MCF 10A (cell line): ENCODE data around the gene EIF2S2. TPM values are rescaled to one million over a fixed set of nuclear protein-coding genes. Genes with fewer than 3 reads are reported as not detected.

Source experiments
- BruUV-seq: library from RNA; stranded (reverse); fragments of 400-500 nt; replicated peaks from 2 replicates; lab custom pipeline; 2021; lab: Mats Ljungman, UMichigan
- CTCF ChIA-PET: fragments of 300-600 bp; sonication (Branson Sonifier 250); formaldehyde crosslinking; extraction: SDS; loops from one replicate; lab custom pipeline; 2021; ENCODE audit warnings: antibody characterized with exemption, inconsistent platforms; lab: Yijun Ruan, JAX
- POLR2A ChIA-PET: fragments of 300-600, 350-650 bp; sonication (Branson Sonifier 250); formaldehyde crosslinking; extraction: SDS; loops from one replicate; lab custom pipeline; 2020; ENCODE audit warnings: antibody characterized with exemption, inconsistent platforms; lab: Yijun Ruan, JAX
- DNase-seq: peaks from one replicate; pipeline ENCODE4 v3.0.0-alpha.2; 2018; ENCODE audit not compliant: unreplicated experiment
- H3K27ac Mint-ChIP-seq: one replicate; pipeline ENCODE4 v1.8.0; 2022; ENCODE audit warnings: mild to moderate bottlenecking, low read depth, mixed read lengths; ENCODE audit not compliant: unreplicated experiment
- H3K27me3 Mint-ChIP-seq: one replicate; pipeline ENCODE4 v1.8.0; 2022; ENCODE audit warnings: mixed read lengths; ENCODE audit not compliant: insufficient read depth, unreplicated experiment
- H3K36me3 Mint-ChIP-seq: one replicate; pipeline ENCODE4 v1.8.0; 2022; ENCODE audit warnings: mild to moderate bottlenecking, moderate library complexity, mixed read lengths; ENCODE audit not compliant: insufficient read depth, unreplicated experiment
- H3K4me1 Mint-ChIP-seq: one replicate; pipeline ENCODE4 v1.8.0; 2022; ENCODE audit warnings: mixed read lengths; ENCODE audit not compliant: insufficient read depth, unreplicated experiment
- H3K4me3 Mint-ChIP-seq: one replicate; pipeline ENCODE4 v1.8.0; 2022; ENCODE audit warnings: mild to moderate bottlenecking, moderate library complexity, mixed read lengths; ENCODE audit not compliant: unreplicated experiment
- H3K9me3 Mint-ChIP-seq: one replicate; pipeline ENCODE4 v1.8.0; 2022; ENCODE audit warnings: mixed read lengths; ENCODE audit not compliant: unreplicated experiment
- CTCF ChIP-seq: fragments of 200-600 bp; IDR thresholded peaks from one replicate; pipeline ENCODE4 v1.8.0; 2022; ENCODE audit warnings: antibody characterized with exemption, mild to moderate bottlenecking; ENCODE audit not compliant: unreplicated experiment
- intact Hi-C: fragments of 100-400 bp; cut with micrococcal nuclease; formaldehyde crosslinking; loops from 2 replicates; pipeline ENCODE4 v1.14.1; 2022
- total RNA-seq: library from RNA; stranded (reverse); gene quantifications from 2 replicates; pipeline ENCODE4 v1.2.3, GENCODE V29; 2022

Gene EIF2S2
- total RNA-seq, 1 experiment from 2014 or later, result 191 TPM

GRCh38 chr20:34043025-34043424 lies 69.0 kb downstream of the EIF2S2 start:
- peaks cover 6% of the 10 kb centered on the region for H3K4me1 Mint-ChIP-seq
- ChIA-PET POLR2A (interaction anchor here (1.1 to 1.5 kb wide), 2 partner anchors 20 to 40 kb away, joined by 3 to 4 read pairs; no protein-coding TSS in a partner anchor), CTCF (interaction anchor here (0.6 to 1.1 kb wide), 2 partner anchors 21 to 70 kb away, joined by 3 read pairs; no protein-coding TSS in a partner anchor)
- H3K27me3 Mint-ChIP-seq, result no peaks in the 10 kb centered on the region
- H3K36me3 Mint-ChIP-seq, result peaks cover 4% of the 10 kb centered on the region
- no peak overlapping the region for H3K4me3 Mint-ChIP-seq
- BruUV-seq, result no TSS peak
- no peak overlapping the region for H3K27ac Mint-ChIP-seq
- DNase-seq, result no peak
- intact Hi-C loops, result no loop called here
- TF ChIP-seq CTCF, result no peak
- no peaks in the 10 kb centered on the region for H3K9me3 Mint-ChIP-seq

- ChIA-PET CTCF (interaction anchor here (0.6 to 1.1 kb wide), 3 partner anchors 14 to 70 kb away, joined by 3 read pairs; no protein-coding TSS in a partner anchor), POLR2A (interaction anchor here (1.1 to 1.5 kb wide), 2 partner anchors 20 to 41 kb away, joined by 3 to 4 read pairs; no protein-coding TSS in a partner anchor)
- peaks cover 7% of the 10 kb centered on the region for H3K4me1 Mint-ChIP-seq
- peaks cover 4% of the 10 kb centered on the region for H3K36me3 Mint-ChIP-seq
- H3K27me3 Mint-ChIP-seq, result no peaks in the 10 kb centered on the region
- no peak for TF ChIP-seq CTCF
- H3K9me3 Mint-ChIP-seq, result no peaks in the 10 kb centered on the region
- H3K27ac Mint-ChIP-seq, result no peak overlapping the region
- no peak for DNase-seq
- BruUV-seq, result no TSS peak
- H3K4me3 Mint-ChIP-seq, result no peak overlapping the region
- intact Hi-C loops, result no loop called here
Measured at GRCh38 chr20:34042262-34042661, 69.8 kb downstream of the EIF2S2 start.

- intact Hi-C loops, result no loop called here
- POLR2A ChIA-PET, result interaction anchor here (0.7 to 0.9 kb wide), 2 partner anchors 15 to 71 kb away, joined by 3 to 4 read pairs; partner anchors contain the start of gene EIF2S2
- DNase-seq, result no peak
- no peak overlapping the region for H3K4me3 Mint-ChIP-seq
- H3K4me1 Mint-ChIP-seq, result peaks cover 15% of the 10 kb centered on the region
- CTCF ChIA-PET, result no interaction called here
- H3K27ac Mint-ChIP-seq, result peak overlapping the region; percentile 5
- no peak for TF ChIP-seq CTCF
- BruUV-seq, result no TSS peak
- H3K9me3 Mint-ChIP-seq, result no peaks in the 10 kb centered on the region
- H3K36me3 Mint-ChIP-seq, result no peaks in the 10 kb centered on the region
- H3K27me3 Mint-ChIP-seq, result no peaks in the 10 kb centered on the region
Measured at GRCh38 chr20:34041226-34041625, 70.8 kb downstream of the EIF2S2 start.

GRCh38 chr20:34040300-34040995 lies 71.6 kb downstream of the EIF2S2 start:
- BruUV-seq, result no TSS peak
- no peak for DNase-seq
- Mint-ChIP-seq H3K27me3 (no peaks in the 10 kb centered on the region), H3K27ac (no peak overlapping the region), H3K4me1 (peaks cover 20% of the 10 kb centered on the region), H3K9me3 (no peaks in the 10 kb centered on the region), H3K4me3 (no peak overlapping the region), H3K36me3 (no peaks in the 10 kb centered on the region)
- intact Hi-C loops, result no loop called here
- no peak for TF ChIP-seq CTCF
- POLR2A ChIA-PET, result interaction anchor here (0.7 to 1.2 kb wide), 4 partner anchors 10 to 72 kb away, joined by 3 to 4 read pairs (median 3); partner anchors contain the start of gene EIF2S2
- CTCF ChIA-PET, result interaction anchor here (0.6 kb wide), 1 partner anchor 669 kb away, joined by 3 read pairs; no protein-coding TSS in a partner anchor
